Central memory CD4-positive, alpha-beta T cell (primary cell): ENCODE results near the gene FOXO3.
A peak's percentile ranks its signal among the peaks of the same experiment; 100 is the strongest.
"Not testable (repeated sequence)": the region's sequence is repeated elsewhere in the genome, so short reads cannot be mapped to it uniquely, and the experiment has no call there.

ENCODE experiments used
- DNase-seq: peaks from one replicate; pipeline ENCODE4 v3.0.0; 2022
- total RNA-seq, 3 experiments: gene quantifications; one replicate each; lab custom pipeline; 2026; lab: John Stamatoyannopoulos, UW

FOXO3 gene
- total RNA-seq: 13.7 to 56.8 (median 54.4) reads per million in 3 experiments

DNA sequence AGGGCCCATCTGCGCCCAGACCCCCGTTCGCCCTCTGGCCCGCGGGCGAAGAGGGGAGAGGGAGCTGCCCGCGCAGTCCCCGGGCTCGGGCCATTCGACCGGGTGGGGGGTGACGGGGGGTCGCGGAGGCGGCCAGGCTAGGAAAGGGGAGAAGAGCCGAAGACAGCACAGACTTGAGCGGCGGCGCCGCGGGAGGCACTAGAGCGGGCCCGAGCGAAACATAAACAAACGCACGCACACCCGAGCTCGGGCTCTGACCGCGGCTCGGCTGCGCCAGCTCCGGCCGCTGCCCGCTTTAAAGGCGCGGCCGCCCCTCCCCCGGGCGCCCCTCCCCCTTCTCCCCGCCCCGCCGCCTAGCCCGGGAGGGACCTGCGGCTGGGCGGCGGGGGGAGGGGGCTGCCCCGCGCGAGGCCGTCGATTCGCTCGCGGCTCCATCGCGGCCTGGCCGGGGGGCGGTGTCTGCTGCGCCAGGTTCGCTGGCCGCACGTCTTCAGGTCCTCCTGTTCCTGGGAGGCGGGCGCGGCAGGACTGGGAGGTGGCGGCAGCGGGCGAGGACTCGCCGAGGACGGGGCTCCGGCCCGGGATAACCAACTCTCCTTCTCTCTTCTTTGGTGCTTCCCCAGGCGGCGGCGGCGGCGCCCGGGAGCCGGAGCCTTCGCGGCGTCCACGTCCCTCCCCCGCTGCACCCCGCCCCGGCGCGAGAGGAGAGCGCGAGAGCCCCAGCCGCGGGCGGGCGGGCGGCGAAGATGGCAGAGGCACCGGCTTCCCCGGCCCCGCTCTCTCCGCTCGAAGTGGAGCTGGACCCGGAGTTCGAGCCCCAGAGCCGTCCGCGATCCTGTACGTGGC is at the start of gene FOXO3:
Gene FOXO3 (plus strand): TSS at position 455 of the 846 bp plus-strand sequence. CDS start 292 bp downstream, at position 747.
- DNase-seq: peak; percentile 57

DNA sequence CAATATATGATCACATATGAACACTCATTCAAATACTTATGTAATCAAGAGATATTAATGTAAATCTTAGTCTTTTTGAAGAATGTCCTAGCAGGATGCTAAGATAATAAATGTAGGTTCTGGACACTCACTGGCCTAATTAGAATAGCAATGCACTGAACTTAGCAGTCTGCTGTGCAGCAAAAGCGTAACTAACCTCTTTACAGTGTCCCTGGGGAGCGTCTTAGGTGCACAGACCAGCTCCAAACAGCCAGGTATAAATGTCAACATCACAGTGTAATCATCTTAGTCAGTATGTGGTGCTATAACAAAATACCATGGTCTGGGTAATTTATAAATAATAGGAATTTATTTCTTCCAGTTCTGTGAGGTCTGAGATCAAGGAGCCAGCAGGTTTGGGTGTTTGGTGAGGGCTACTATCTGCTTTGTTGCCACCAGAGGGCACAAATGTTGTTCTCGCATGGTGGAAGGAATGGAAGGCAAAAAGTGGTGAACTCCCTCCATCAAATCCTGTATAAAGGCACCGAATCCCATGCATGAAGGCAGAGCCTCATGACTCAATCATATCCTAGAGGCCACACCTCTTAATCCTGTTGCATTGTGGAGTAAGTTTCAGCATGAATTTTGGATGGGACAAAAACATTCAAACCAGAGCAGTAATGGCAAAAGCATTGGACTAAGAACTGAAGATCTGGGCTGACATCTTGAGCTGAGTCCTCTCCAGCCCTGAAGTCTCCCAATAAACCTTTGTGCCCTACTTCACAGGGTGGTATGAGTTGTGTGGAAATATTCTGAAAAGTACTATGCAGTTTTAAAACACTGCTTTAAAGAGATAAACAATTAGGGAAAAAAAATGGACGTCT is 41.8 kb upstream of the FOXO3 start:
- DNase-seq: no peak

DNA sequence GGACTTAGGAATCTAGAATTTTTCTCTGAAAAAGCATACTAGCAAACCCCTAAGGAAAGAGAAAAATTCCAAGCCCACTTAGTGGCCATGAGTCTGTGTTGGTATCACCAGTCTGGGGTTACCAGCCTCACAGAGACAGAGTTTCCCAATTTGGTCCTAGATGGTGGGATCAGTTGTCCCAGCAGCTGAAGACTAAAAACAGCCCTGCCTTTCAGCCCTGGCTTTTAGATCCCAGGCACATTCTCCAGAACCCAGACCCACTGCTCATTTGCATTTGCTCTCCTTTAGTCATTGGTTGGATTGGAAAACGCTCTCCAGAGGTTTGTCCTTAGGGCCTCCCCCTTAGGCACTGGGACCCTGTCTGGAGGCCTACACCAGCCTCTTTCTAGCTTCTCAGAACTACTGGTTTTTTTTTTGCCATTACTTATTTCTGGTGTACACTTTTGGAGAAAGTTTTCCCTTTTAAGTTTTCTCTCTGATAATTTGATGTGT is 39.1 kb upstream of the FOXO3 start:
- DNase-seq: no peak

DNA sequence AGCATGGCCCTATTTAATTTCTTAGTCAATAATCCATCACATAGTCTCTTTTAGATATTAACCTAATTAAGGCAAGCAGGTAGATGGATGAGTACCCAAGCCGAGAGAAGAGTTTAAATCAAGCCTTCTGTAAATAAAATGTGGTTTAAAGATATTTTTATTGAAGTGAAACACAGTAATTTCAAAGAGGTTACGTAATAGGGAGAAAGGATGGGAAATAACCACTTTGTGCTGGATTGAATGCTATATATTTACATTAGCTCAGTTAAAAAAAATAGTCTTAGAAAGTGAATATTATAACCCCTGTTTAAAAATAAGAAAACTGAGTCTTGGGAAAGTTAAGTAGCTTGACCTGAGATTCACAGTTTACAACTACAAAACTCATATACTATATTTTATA is 37.0 kb upstream of the FOXO3 start:
- no peak for DNase-seq

DNA sequence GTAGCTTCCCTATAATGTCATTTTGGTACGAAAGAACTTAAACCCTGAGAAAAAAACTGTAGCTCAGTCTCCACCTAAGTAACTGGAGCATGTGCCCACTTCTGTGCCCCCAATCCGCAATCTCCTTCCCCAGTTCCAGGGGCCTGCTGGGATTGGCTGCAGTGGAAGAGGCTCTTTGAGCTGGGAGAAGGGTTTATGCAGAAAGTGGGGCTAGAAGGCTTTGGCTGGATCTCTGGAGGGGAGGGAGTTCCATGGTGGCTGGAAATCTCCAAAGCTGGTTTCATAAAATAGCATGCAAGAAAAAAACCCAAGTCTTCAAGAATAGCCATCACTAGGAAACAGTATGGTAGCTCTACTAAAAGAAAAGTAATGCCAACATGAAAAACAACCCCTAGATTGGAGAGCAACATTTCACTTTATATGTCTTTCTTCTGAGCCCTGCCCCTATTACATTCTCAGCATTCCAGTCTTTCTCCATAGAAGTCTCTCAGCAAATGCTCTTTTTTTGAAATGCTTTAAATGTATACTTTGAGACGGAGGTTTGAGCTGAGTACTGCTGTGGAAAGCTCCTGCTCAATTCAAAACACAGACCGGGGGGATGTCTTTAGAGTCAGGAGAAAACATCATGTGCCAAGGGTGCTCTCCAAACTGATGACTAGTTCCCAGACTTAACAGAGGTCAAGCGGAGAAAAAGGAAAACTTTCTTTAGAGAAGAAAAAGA is 36.0 kb upstream of the FOXO3 start:
- no peak for DNase-seq

DNA sequence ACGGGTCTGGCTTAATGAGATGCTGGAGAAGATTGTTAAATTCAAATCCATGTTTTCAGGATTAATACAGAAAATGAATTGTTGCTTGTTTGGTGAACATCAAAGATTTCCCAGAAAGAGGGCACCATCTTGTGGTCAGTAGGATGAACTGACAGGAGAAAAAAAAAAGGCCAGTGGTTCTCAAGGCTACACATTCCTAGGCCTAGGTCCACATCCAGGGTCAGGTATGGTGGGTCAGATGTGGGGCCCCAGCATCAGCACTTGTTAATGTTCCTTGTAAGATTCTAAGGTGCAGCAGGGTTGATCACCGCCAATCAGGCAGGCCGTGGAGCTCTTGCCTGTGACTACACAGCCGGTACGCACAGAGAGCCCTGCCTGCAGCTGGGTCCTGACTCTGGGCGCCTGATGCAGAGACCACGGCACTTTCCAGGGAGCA is 34.0 kb upstream of the FOXO3 start:
- DNase-seq: no peak

DNA sequence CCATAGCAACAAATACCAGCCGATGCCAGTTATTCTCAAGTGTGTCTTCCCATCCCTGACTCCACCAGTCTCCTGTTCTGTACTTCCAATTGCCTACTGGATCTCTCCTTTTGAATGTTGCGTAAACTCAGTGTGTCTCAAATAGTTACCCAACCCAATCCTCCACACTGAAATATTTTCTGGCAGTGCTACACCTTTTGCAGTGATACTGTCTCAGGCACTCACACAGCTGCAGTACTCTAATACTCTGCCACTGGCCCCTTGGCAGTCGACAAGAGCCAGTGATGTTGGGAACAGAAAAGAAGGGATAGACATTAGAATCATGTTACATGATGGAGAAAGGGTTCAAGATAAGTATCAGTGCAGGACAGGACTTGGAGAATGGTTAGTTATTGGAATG is 31.8 kb upstream of the FOXO3 start:
- DNase-seq: no peak

DNA sequence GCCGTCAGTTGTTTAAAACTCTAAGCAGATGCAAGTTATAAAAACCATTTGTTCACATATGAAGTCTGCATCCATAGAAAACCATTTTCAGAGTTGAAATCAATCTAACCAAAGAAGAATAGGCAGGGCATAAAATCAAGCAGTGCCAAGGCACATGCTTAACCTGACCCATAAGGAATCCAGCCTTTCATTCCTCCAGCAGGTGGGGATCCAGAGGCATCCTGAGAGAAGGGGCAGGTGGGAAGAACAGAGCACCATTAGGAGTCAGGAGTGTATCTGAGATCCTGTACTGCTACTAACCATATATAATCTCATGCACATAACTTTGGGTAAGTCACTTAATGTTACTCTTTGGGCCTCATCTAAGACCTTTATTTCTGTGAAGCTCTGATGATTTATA is 29.4 kb upstream of the FOXO3 start:
- no peak for DNase-seq

DNA sequence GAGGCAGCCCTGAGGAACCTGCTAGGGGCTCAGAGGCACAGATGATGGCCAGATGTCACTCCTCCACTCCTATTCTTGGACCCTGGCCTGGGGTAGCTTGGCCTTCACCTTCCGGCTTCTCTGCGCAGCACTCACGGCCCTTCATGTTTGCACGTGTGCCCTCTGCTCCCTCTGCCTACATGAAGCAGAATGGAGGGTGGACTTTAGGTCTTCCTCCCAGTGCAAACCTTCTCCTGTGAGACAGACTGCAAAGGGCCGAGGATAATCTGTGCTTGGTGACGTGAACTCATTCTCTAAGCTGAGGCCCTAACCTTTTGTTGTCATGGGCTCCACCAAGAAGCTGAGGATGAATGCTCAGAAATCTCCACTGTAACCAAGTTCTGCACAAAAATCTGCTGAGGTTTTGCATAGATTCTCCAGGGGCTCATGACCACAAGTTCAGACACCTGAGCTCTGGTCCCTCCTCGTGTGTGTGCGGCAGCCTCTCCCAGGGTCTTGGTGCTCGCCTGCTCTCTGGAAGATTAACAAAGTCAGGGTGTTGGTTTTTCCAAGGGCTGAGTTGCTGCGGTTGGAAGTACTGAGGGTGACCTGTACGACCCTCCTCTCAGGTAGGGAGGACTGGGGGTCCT is 25.5 kb upstream of the FOXO3 start:
- DNase-seq: no peak

DNA sequence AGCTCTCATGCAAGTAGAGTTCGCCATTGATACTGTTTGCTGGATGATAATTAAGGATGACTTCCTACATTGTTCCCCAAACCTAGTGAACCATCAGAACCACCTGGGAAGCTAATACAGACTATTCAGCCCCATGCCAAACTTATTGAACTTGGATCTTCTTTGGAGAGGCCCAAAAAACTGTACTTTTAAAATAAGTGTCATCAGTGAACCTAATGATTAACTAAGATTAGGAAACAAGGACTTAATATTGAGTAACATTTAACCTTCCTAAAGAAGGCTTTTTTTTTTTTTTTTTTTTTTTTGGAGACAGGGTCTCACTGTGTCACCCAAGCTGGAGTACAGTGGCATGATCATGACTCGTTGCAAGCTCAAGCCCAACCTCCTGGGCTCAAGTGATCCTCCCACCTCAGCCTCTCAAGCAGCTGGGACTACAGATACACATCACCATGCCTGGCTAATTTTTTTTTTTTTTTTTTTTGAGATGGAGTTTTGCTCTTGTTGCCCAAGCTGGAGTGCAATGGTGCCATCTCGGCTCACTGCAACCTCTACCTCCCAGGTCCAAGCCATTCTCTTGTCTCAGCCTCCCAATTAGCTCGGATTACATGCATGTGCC is 24.7 kb upstream of the FOXO3 start:
- not testable (repeated sequence) for DNase-seq

DNA sequence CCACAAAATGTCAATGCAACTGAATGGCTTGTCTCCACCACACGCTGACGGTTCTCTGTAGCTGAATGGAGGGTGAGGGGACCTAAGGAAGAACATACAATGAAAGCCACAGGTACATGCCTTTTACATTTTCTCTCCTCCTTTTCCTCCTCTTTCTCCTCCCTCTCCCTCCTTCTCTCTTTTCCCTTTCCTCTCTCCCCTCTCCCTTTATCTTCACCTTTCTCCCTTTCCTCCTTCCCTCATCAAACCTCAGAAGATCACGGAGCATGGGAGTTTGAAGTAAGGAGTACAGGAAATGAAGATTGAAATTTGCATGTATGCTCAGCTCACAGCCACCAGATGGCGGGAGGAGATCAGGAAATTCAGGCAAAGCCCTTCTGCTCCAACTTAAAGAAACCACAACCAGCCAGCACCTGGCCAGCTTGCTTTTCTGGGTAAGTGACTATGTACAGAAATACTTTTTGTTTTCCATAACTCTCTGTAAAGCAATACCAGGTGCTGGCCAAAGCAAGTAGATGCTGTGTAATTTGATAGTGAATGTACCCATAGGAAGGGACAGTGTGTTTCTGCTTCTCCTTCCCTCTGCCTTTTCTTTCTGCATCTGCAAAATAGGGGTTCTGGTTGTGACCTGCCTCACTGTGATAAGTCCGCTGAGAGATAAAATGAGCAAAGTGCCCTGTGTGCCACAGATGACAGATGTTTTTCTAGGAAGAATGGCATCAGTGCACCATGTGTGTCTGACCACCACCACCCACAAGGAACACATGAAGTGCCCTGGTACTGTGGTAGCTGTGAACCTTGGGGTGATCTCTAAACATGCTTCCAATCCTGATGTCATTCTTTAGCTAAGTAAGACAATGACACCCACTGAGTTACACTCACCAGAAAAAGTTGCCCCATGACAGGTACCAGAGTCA is 18.6 kb upstream of the FOXO3 start:
- DNase-seq: peak; percentile 67

DNA sequence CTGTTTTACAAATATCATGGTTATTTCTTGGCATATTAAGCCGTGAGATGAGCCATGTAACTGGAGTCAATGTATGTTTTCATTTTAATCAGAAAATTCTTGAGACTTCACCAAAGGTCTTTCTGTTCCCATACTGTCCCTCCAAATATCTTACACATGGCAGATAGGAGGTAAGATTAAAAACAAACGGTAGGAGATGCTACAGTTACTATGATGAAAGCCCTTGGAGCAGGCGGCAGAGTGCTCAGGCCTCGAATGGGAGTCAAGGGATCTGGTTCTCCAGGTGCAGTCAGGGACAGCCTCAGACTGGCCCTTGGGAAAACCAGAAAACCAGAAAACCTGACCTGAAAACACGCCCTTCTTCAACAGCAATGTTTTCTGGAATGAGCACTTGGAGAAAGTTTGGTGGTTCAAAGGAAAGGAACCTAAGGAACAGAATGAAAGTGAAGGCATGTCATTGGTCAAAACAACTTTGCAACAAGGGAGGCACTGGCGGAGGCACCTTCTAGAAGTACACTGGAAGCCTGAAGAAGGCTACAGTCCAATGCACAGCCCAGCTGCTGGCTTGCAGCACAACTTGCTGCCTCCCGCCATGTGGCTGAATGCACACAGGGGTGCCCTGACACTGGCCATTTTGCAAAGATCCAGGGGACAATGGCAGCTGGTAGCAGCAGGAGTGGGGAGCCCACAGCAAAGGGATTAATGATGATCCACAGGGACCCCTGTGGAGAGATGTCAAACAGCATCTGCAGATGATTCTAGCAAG is 17.4 kb upstream of the FOXO3 start:
- no peak for DNase-seq

DNA sequence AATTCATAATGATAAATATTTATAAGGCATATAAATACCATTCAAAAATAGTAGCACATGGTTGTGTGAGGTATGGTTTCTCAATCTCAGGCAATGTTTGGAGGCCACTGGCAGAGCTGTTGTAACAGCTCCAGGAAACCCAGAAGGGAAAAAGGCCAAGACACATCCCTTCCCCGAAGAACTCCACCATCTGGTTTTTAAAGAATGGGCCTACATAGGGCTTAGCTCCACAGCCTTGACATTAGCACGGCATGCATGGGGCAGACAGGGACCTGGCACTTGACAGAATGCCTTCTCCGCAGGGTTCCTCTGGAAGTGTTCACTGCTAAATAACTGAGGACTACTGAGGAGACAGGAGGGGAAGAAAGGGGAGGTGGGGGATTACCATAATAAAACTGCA is 16.1 kb upstream of the FOXO3 start:
- DNase-seq: no peak

DNA sequence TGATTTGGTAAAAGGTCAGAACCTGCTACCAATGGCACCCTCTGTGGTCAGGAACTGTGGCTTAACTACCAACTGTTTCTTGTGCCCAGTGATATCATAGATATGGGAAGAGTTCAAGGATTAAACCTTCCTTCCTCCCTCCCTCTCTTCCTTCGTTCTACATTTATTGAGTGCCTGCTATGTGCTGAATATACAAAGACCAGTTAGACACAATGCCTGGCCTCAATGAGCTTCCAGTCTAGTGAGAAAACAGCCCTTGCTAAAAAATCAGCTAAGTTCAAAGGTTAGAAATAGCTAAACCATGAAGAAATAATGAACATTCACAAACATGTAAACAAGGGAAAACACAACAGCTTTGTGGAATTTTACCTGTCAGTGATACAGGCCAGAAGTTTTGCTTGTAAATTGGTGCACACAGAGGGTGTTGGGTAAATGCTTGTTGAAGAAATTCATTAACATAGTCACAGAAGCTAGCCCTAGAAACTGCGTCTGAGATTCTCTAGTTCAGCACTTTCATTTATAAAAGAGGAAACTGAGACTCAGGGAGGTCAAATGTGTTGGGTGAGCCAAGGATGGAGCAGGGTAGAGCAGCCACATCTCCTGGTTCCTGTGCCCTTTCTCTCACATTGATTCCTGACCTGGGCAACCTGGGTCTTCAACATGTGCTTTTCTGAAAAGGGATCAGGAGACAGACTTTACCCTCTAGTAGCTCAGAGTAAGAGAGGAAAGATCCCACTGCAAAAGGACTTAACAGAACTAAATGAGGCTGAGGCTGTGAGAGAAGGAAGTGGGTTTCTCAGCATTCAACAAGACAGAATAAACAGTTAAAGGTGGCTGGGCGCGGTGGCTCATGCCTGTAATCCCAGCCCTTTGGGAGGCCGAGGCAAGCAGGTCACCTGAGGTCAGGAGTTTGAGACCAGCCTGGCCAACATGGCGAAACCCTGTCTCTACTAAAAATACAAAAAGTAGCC is 14.4 kb upstream of the FOXO3 start:
- DNase-seq: no peak

DNA sequence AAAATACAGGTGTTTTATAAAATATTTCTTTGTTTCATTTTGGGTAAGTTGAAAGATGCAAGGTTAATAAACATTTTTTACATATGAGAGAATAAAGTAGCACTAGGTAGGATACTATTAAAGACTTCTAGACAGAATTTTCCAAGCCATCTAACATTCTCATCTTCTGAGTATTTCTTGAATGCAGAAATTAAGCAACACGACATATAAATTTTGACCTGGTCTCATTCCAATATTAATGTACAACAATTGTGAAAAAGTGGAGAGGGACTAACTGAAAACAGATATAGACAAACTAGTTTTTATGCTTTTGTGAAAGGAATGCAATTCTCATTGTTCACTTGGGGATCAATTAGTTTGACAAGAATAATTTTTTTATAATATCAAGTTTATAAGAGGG is 11.5 kb upstream of the FOXO3 start:
- no peak for DNase-seq

DNA sequence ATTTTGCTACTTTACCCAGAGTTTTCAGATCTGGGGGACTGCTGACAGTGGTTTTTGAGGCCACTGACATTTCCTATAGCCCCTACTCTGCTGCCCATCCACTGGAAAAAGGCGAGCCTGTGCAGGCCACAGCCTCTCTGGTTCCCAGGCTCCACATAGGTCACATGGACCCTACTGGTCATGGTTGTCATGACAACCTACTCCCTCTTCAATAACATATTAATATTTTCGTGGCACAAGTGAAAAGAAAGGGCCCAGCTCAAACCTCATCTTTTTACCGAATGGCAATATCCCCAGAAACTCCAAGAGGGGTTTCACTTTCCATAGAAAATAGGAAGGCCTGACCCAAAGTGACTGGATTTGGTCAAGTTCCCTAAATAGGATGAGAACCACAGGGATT is 11.0 kb upstream of the FOXO3 start:
- no peak for DNase-seq

DNA sequence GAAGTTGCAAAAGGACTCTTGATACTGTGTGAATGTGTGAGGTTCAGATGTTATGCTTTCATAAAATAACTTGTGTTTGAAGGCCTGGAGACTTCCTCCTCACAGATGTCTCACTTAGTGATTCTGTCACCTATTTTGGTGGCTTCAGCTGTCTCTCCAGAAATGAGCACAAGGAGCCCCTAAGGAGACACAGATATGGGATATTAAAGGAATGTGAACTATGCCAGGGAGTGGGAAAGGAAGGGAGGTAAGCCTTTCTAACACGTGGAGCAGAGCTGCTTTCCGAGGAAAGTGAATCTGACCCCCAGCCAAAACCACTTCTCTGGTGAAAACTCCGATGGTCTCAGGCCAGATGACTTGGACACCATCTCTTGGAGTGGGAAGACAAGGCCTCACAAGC is 10.5 kb upstream of the FOXO3 start:
- no peak for DNase-seq

DNA sequence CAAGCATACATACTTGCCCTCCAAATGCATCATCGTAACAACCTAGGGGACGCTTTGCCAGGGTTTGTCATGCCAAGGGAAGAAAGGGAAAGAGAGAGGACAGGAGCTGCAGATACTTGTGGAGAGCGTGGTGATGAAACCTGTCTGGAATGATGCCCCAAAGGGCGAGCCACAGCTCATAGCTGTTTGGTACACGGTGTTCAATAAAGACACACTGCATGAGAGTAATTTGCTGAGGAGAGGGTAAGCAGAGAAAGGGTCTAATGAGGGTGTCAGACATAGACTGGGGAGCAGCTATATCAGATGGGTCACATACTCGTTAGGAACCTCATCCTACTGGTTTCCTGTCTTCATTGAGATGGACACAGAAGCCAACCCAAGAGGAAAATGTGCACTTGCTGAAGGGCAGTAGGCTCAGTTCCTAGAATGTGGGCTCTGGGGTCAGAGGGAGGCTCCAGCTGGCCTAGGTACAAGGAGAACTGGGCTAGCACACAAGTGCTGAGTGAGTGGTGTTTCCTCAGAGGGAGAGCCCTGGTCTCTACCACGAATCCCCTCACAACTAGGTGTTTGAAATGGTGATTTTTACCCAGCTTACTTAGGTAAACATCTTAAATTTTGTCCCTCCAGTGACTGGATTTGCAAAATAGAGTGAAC is 5.2 kb upstream of the FOXO3 start:
- no peak for DNase-seq
